ENCODE measurements around the gene ECHDC3.
A peak's percentile ranks its signal among the peaks of the same experiment; 100 is the strongest.

Gene ECHDC3

GRCh38 chr10:11741608-11742007 lies 574 bp upstream of the ECHDC3 start:
- H3K4me3 ChIP-seq (ENCODE audit: low read length) = peak overlapping the region; percentile 54
- DNase-seq (ENCODE audit: low read depth) = no peak
- no peak for TF ChIP-seq CTCF (conservative IDR thresholded peaks at IDR 0.05; ENCODE audit: low read length)

GRCh38 chr10:11742779-11743298 lies 657 bp downstream of the ECHDC3 start:
- peak overlapping the region; percentile 53 for H3K4me3 ChIP-seq (ENCODE audit: low read length)
- DNase-seq (ENCODE audit: low read depth) = no peak
- TF ChIP-seq CTCF (conservative IDR thresholded peaks at IDR 0.05; ENCODE audit: low read length) = no peak

- DNase-seq (ENCODE audit: low read depth) = no peak
- no peak for TF ChIP-seq CTCF (conservative IDR thresholded peaks at IDR 0.05; ENCODE audit: low read length)
- no peak overlapping the region for H3K4me3 ChIP-seq (ENCODE audit: low read length)
Observed at GRCh38 chr10:11743461-11744338, 1.5 kb downstream of the ECHDC3 start.

- H3K4me3 ChIP-seq (ENCODE audit: low read length) = no peak overlapping the region
- no peak for TF ChIP-seq CTCF (conservative IDR thresholded peaks at IDR 0.05; ENCODE audit: low read length)
- no peak for DNase-seq (ENCODE audit: low read depth)
Observed at GRCh38 chr10:11745045-11745444, 2.9 kb downstream of the ECHDC3 start.

GRCh38 chr10:11746883-11747539 lies 4.8 kb downstream of the ECHDC3 start:
- no peak for TF ChIP-seq CTCF (conservative IDR thresholded peaks at IDR 0.05; ENCODE audit: low read length)
- DNase-seq (ENCODE audit: low read depth) = no peak
- H3K4me3 ChIP-seq (ENCODE audit: low read length) = no peak overlapping the region

GRCh38 chr10:11748866-11749265 lies 6.7 kb downstream of the ECHDC3 start:
- no peak overlapping the region for H3K4me3 ChIP-seq (ENCODE audit: low read length)
- DNase-seq (ENCODE audit: low read depth) = no peak
- TF ChIP-seq CTCF (conservative IDR thresholded peaks at IDR 0.05; ENCODE audit: low read length) = no peak
